ENCODE results near the gene GON7.
"Not testable (repeated sequence)": the region's sequence is repeated elsewhere in the genome, so short reads cannot be mapped to it uniquely, and the experiment has no call there.

- TF ChIP-seq EZH2 (IDR thresholded peaks at IDR 0.05); POLR2AphosphoS5 (IDR thresholded peaks at IDR 0.05; ENCODE audit: borderline replicate concordance, low read depth, low read length): not testable (repeated sequence)
Observed at GRCh38 chr14:93174731-93175130, 32.1 kb downstream of the GON7 start.
